HS-27A (cell line): ENCODE data around the gene SCFD2.
"Not testable (repeated sequence)": the region's sequence is repeated elsewhere in the genome, so short reads cannot be mapped to it uniquely, and the experiment has no call there.

ENCODE experiments used
- DNase-seq: peaks from one replicate; pipeline ENCODE4 v3.0.0-alpha.2; 2012; ENCODE audit warnings: low read depth, missing footprints

SCFD2 gene

DNA sequence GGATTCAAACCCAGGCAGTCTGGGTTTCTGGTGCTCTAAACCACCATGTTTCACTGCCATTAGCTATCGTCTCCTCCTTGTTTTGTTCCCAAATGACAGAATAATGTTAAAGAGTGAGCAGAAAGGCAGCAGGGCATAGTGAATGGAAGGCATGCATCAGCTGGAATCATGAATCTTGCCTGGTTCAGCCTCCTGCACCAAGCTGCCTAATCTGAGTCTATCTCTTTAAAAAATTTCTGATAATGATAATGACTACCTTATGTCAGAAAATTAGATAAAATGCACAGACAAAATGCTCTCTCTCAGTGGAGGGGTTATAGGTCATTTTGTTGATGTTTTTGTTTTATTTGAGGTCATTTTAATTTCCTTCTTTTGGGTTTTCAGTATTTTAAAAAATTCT lies 316.3 kb downstream of the SCFD2 start:
- DNase-seq, result no peak

DNA sequence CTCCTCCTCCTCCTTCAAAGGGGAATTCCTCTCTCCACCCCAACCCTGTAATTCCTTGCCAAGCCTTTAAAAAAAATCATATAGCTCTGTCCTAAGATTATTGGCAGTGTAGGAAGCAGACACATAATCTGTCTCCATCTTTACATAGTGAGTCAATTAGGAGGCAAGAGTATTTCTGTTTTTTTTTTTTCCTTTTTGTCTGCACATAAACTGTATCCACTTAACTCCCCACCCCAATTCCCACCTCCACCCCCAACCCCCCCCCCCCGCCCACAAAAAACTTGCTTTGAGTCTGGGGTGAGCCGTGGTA lies 321.3 kb downstream of the SCFD2 start:
- DNase-seq, result no peak

DNA sequence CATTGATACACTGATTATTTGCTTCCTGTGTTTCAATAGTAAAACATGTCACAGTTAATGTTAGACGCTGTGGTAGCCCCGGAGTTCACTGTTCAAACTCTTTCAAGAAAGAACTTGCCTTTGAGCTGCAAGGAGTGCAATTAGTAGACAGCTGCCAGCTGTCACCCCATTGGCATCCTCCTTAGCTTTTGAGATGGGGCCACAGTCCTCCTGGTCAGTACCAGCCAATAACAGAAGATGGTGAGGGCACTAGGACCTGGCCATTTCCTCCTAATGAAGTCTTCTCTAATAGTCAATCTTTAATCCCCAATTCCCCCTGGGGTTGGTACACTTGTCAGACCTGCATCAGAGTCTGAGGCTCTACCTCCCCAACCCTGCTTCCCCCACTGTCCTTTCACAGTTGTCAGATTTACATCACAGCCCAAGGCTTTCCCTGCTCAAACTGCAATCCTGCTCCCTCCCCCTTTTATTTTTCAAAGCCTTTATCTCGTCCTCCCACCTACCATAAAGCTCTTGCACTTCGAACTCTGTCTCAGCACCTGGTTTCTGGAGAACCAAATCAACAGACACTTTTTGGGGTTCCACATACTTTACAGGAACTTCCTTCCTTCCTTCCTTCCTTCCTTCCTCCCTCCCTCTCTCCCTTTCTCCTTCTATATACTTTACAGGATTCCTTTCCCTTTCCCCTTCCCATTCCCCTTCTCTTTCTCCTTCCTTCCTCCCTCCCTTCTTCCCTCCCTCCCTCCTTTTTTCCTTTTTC lies 321.8 kb downstream of the SCFD2 start:
- no peak for DNase-seq

DNA sequence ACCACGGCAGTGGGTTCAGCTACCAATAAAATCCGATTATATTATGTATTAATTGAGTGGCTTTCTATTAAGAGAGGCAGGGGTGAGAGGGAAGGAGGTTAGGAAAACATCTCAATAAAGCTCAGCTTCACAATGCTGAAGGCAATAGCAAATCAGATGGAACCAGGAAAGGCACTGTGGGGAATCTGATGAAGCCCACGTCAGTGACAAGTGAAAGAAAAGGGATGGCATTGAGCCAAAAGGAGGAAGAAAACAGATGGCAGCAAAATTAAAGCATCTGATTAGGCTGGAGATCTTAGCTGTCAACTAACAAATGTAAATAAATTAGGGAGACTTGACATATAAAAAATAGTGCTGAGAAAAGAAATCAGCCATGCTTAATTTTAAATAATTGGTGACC lies 322.8 kb downstream of the SCFD2 start:
- no peak for DNase-seq

DNA sequence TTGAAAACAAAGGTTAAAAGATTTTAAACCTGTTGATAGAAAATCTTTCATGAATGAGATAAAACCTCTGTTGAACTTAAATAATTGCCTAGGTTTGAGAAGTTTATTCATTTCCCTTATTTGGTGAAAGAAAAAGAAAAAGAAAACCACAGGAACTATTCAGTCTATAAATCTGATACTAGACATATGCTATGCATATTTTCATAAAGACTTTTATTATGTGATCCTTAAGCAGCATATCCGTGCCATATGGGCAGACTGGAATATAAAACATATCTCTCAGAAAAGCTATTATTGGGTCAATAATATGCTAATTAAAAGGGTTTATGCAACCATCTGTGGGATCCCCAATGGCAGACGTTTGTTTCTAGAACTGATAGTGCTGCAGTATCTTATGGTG lies 325.0 kb downstream of the SCFD2 start:
- no peak for DNase-seq

DNA sequence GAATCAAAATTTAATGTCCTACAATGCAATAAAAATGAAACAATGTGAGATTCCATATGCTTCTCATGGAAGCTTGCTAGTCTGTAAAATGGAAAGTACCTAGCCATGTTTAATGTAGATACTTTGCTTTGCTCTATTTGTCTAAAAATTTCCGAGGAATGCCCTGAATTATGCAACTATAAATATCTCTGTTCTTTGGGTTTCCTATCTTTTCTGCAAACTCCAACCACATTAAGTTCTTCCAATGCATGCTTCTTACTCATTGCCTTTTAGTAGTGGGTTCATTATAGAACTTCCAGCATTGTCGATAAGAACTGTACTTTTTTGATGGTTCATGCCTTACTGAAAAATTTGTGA lies 325.4 kb downstream of the SCFD2 start:
- DNase-seq, result no peak

DNA sequence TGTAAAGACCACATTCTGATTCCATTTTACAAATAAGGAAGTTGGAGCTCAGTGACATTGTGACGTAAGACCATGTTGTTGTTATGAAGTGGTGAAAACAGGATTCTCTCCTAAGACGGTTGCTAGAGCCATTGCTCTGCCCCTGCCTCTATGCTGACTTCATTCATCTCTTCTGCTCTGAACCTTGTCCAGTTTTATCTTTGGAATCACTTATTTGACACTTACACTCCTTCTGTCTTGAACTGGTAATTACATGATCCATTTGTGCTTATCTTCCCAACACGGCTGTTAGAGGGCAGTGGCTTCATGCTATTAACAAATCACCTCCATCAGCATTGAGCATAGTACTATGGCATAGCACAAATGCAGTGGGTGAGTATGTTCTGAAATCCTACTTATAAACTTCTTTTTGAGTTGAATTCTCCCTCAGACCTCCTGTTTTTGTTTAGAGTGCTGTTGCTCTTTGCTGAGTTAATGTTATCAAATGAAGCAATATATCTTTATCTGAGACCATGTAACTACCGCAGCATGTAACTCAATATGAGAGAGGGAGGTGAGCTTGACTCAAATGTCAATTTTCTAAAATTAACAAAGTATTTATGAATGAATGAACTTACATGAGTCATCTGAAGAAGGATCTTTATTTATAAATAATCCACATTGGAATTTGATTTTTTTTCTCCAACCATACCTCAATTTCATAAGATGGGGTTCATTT lies 326.0 kb downstream of the SCFD2 start:
- no peak for DNase-seq

DNA sequence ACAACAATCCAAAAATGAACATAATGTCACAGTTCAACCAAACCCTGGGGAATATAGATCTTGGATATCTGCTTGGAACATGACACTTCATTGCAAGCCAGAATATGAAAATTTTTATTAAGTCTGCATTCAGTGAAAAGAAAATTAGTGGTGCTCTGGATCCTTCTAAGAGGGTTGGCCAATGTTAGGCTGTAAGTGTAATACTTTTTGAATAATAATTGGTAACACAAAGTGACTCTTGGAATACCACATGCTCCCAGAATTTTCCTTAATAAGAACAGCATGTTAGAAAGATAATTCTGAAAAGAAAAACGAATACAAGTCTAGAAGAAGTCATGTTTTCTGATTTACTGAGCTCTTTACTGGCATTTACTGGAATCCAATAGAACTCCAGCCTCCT lies 328.0 kb downstream of the SCFD2 start:
- no peak for DNase-seq

DNA sequence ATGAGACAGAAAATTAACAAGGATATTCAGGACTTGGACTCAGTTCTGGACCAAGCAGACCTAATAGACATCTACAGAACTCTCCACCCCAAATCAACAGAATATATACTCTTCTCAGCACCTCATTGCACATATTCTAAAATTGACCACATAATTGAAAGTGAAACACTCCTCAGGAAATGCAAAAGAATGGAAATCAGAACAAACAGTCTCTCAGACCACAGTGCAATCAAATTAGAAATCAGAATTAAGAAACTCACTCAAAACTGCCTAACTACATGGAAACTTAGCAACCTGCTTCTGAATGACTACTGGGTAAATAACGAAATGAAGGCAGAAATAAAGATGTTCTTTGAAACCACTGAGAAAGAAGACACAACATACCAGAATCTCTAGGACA lies 333.0 kb downstream of the SCFD2 start:
- not testable (repeated sequence) for DNase-seq

DNA sequence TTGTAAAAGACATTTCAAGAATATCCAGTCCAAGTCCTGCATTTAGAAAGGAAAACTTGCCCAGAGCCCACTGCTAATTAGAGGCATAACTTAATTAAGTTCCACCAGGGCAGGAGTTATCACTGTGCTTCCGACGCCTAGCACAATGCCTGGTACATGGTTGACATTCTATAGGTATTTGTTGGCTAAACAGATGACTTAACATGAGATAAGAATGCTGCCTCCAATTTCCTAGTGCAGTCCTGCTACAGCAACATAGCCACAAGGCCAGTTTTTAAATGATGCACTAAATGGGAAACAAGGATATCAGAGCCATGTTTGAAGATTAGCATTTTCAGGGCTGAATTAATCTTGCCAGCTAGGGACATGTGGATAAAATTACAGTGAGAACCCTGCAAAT lies 339.6 kb downstream of the SCFD2 start:
- DNase-seq, result no peak

DNA sequence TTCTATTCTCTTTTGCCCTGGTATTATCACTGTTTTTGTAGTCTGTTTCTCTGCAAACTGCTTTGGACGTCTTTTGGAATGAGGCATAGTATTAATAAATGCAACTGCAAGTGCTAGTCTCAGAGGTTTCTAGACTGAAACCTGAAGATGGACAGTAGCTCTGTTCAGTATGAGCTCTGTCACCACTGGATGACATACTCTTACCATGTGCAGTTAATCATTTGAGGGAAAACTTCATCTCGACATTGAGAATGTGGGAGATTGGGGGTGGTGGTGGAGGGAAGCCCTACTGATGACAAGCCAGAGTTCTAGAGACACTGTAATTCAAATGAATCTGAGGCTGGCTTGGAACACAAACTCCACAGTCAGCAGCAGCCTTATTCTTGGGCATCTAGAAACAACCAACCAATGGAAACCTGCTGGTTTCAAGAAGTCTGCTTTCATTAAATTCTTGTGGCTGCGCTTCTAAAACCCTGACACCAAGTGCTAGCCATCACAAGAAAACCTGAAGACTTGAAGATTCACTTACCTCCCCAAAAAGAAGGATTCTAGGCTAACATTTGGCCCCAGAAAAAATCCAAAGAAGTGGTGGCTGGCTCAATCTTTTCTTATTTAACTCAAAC lies 342.1 kb downstream of the SCFD2 start:
- DNase-seq, result no peak

DNA sequence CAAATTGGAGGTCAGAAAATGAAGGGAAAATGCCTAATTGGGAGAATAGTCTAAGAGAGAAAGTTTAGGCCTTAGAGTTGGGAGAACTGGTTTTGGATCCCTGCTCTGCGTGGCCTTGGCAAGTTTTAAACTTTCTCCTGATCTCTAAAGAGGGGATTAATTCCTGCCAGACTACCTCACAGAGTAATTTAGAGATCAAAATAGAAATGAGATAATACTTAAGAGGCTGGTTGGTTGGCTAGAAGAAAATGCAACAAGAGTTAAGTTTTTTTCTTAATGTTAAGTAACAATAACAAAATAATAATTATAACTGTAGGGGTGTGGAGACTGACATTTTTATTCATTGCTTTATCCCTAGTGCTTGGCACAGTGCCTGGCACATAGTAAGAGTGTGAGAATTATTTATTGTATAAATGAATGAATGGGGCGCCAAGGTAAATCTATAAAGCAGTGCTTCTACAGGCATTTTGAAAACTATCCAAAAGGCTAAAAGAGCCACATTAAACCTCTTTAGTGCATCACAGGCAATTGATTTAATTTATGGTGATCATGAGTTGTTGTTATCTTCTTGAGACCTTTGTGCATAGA lies 343.3 kb downstream of the SCFD2 start:
- no peak for DNase-seq

DNA sequence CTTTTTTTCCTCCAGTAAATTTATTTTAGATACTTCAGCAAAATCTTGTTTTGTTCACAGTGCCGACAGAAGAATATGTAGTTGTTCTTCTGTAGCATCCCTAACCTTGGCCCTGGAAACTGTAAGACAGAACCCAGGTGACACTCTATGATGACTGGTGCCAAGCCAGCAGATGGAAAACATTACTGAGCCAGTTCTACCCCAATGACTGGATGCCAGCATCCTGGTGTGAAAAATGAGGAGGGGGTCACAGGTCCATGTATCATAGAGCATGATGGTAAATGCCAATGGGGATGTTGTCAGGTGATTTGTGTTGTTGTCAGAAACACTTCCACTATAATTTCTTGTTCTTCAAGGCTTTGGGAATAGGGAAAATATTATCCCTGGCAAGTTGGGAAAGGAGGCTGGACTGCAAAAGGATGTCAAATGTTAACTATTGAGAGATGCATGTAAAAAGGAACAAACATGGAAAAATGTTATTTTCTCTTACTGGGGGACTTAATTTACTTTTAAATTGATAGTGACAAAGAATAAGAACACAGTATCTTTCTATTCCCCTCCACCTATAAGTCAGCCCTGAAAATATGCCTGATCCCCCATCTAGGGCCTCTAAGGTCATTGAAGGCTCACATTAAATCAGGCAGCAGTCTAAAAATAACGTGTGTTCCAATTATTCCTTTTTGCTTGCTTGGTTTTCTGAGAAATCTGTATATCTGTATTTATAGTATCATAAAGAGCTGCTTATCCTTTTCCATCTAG lies 343.9 kb downstream of the SCFD2 start:
- no peak for DNase-seq

DNA sequence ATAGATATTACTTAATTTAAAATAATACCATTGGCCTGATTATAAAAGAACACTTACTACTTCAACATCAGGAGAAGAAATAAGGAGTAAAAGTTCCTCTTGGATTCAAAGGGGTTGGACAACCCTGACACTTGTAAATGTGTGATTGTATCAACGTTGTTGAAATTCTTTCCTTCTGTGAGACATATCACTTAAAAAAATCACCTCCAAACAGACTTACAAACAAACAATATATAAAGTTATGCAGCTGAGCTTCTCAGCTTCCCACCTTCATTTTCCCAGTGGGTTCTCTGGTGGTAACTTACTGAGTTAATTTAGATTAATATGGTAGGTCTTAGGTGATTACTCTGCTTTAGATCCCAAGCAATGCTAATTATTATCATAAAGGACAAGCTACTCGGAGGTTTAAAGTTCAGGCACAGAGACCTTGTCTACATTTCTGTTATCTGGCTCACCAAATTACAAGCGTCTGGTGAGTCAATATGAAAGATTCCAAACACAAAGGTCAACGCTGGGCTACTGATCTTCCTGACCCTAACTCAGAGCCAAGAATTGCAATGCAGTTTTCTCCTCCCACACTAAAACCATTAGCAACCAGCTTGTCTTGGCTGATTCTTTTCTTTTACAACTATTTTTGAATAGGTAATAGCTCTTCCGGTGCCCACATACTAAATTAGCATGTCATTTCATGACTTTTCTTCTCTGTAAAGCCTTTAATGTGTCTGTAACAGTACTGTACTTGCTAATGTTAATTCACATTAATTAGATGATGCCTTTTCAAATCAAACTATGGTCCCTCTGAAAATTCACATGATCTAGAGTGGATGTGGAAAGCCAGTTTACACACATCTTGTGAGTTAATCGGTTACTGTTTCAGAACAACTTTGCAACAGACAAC lies 346.1 kb downstream of the SCFD2 start:
- no peak for DNase-seq

DNA sequence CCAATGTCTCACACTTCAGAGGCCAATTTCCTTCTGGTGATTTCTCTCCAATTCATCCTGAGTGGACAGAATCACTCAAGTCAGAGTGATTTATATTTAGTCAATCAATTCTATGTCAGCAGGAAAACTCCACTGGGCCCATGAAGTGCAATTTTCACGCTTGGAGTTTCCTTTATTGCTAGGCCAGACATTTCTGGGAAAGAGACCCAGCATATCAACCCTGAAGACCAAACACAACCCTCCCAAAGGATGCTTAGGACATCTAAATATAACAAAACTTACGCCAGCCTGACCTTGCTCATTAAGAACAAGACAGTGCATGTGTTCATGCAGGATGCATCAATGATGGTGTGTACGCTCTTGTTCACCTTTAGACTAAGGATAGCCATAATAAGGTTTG lies 347.4 kb downstream of the SCFD2 start:
- no peak for DNase-seq

DNA sequence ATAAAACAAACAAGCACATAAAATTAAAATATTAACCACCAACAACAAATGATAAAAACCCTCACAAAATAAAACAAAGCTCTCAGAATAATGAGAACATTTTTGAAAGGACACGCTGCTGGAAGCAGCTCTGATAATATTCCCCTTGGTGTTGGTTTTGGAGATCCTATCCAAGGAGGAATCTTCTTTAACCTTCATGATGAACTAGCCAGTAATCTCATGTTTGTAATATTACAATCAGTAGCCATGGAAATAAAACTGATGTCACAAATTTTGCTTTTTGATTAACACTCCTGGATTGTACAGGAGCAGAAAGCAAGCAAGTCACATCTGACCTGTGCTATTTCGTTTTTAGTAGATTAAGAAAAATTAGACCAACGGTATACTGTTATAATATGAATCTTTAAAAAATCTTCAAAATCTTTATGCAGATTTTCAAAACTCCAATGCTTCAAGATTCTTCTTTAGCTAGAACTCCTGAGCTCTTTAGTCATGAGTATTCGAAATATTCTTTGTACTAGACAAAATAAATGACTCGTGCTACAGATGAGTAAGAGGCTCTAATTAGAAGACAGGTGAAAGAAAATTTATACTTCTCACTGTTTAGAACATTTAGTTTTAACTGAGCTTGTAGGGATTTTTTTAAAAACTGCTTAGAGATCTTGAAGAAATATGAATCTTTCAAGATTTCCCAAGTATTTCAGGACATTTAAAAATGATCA lies 349.6 kb downstream of the SCFD2 start:
- DNase-seq, result no peak

DNA sequence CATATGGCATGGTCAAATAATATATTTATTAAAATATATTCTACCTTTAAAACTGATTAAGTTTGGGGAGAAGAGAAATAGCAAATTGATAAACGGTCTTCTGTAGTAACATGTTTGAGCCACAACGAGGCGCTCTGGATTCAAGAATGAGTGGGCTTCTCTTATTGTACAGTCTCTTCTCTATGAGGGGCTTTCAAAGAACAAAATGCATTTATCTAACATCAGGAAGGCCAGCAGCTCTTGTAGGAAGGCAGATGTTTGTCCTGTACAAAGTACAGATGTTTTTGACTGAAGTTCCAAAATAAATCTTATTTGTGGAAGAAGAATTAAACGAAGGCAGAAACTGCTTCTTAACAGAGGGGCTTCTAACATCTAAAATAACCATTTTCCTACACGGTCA lies 350.2 kb downstream of the SCFD2 start:
- peak; percentile 29 for DNase-seq

DNA sequence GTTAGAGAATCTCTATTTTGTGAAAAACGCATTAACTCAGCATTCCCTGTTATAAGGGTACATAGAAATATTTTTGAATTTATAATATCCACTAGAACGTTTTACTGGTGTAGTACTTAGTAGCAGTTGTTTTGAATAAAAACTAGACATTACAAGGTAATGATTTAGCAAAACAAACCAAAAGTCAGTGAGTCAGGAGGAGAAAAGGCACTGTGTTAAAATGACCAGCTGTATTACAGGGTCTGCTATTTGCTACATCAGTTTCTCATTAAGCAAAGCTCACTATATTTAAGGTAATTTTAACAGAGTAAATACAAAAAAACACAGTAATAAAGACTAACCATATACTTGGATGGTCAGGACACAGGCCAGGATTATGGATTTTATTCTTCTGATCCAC lies 351.0 kb downstream of the SCFD2 start:
- DNase-seq, result no peak

DNA sequence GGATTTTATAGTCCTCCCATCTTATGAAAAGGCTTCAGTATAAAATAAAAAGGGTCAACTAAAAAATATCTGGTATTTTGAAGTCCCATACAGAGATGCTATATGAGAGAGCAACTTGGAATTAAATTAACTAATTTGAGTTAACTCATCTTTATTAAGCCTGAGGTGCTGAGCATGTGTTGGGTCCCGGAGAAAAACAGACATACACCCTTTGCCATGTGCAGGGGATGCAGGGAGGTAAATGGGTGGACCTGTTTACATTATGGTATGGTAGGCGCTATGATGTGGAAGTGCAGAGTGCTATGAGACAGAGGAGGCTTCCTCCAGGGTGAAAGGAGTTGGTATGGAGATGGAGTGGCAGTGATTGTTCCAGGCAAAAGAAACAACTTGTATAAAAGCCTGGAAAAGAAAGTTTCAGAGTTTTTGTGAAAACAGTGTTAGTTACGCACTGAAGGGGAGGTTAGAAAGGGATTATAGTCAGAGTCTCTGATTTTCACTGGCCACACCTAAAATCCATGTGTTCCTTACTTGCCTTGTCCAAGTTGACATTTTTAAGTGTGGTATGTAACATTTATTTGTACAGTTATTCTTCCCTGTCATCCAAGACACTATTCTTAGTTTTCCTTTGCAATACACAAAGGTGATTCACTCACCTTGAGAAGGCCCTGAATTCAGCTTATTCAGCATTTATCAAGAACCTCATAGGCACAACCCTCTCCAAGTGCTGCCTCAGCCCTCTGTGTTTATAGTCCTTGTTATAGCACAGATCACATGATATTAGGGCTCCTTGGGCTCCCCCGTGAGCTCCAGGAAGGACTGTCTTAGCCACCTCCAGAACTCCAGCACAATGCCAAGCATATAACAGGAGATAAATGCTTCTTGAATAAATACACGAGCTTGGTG lies 351.7 kb downstream of the SCFD2 start:
- no peak for DNase-seq

DNA sequence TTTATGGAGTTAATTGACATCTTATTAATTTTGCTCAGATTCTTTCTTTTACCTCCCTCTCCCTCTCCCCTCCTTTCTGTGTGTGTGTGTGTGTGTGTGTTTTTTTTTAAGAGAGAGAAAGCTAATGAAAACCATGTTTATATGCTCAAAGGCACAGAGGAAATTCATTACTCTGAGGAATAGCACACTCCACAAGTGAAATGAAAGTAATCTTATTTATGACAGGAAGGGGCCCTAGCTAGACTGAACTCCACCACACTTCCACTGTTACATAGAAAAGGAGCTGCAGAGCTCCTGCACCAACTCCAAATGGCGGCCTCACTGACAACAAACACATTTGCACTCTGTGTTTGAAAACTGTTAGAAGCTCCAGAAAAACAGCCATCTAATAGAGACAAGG lies 353.1 kb downstream of the SCFD2 start:
- no peak for DNase-seq
